Measurements from ENCODE around the gene SMIM28.
"Not testable (repeated sequence)": the region's sequence is repeated elsewhere in the genome, so short reads cannot be mapped to it uniquely, and the experiment has no call there.

SMIM28 gene

DNA sequence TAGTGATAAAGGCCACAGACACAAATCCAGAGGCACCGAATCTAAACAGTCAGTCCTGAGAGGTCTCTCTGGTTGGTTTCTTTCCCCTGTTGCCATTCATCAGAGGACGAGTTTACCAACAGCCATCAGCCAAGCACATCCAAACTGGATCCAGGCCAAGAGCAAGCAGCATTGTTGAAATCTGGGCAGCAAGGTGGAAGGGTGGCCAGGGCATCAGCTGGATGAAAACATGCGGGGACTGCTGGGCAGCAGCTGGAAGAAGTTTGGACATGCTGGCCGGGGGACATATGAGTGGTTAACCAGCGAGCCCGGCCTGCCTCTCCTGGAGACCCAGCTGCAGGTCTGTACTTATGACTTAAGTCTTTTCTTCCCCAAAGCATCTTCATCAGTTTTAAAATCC is at the start of gene SMIM28:
Gene SMIM28, plus strand, starts transcription at position 62 of the 400 bp plus-strand sequence. Its CDS starts 168 bp downstream, at position 230.
- DNase-seq: no peak

- DNase-seq: no peak
Observed at GRCh38 chr6:138328210-138328609, 49.5 kb upstream of the SMIM28 start.

DNA sequence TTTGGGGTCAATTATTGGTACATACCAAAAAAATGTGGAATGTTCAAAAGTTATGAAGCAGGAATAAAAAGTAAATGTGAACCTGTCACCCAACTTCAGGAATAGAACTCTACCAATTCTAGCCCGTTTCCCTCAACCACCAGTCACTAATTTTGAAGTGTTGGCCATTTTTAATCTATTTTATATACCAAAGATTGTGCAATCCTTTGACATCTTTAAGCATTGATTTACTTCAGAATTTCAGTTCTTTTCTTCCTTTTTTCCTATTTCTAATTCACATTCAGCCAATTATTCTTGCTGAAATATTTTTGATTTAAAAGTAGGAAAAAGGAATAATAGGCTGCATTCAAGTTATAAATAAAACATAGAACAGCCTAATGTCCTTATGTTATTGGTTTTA is 46.9 kb upstream of the SMIM28 start:
- no peak for DNase-seq

DNA sequence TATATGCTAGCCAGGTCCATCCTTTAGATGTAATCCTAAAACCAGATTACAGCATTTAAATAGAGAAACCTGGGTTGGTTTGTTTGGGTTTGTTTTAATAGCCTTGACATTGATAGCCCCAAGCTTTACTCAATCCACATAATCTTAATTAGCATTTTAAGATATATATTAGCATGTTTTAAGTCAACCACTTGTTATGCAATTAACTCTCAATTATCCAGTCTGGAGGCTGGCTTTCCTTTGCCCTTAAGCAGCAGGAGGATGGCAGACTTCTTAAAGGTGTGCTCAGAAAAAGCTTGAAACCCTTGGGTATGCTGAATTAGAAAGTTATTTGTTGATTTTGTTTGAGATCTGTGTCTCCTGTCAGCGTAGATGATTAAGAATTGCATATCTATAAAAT is 46.3 kb upstream of the SMIM28 start:
- DNase-seq: no peak

- DNase-seq: no peak
Observed at GRCh38 chr6:138331984-138332383, 45.7 kb upstream of the SMIM28 start.

DNA sequence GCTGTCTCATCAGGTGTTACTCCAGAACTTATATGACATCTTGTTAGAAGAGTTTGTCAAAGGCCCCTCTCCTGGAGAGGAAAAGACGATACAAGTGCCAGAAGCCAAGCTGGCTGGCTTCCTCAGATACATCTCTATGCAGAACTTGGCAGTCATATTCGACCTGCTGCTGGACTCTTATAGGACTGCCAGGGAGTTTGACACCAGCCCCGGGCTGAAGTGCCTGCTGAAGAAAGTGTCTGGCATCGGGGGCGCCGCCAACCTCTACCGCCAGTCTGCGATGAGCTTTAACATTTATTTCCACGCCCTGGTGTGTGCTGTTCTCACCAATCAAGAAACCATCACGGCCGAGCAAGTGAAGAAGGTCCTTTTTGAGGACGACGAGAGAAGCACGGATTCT is 43.7 kb upstream of the SMIM28 start:
- no peak for DNase-seq

DNA sequence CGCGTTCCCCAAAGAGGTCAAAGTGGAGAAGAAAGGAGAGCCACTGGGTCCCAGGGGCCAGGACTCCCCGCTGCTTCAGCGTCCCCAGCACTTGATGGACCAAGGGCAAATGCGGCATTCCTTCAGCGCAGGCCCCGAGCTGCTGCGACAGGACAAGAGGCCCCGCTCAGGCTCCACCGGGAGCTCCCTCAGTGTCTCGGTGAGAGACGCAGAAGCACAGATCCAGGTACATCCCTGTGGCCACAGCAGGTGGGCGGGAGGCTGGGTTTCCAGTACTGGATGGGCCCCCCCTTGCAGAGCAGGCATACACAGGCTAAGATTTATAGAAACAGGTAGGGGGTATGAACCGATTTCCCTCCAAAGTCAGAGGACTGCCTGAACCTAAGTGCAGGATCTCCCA is 42.7 kb upstream of the SMIM28 start:
- no peak for DNase-seq

DNA sequence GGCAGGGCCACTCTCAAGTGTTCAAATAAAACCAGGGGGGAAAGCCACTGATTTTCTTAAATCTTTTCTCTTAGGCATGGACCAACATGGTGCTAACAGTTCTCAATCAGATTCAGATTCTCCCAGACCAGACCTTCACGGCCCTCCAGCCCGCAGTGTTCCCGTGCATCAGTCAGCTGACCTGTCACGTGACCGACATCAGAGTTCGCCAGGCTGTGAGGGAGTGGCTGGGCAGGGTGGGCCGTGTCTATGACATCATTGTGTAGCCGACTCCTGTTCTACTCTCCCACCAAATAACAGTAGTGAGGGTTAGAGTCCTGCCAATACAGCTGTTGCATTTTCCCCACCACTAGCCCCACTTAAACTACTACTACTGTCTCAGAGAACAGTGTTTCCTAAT is 41.5 kb upstream of the SMIM28 start:
- DNase-seq: no peak

GRCh38 chr6:138337076-138337475 is 40.6 kb upstream of the SMIM28 start:
- no peak for DNase-seq

- no peak for DNase-seq
Observed at GRCh38 chr6:138339024-138339423, 38.7 kb upstream of the SMIM28 start.

DNA sequence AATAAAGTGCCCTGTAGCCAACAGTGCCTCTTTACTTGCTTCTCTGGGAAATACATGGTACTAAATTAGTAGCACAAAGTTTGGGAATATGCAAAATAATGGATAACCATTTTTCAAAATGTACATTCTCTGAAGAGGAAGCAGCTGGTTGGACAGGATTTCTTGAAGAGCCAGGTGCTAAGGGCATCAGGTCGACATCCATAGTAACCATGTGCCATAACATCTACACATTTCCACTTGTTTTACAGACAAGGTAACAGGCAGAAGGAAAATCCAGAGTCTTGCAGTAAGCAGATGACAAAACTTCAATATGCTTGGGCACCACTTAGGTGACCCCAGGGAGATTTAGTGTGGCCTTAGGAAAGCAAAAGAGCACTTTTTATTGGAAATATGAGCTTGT is 36.5 kb upstream of the SMIM28 start:
- no peak for DNase-seq

GRCh38 chr6:138343112-138343511 is 34.6 kb upstream of the SMIM28 start:
- no peak for DNase-seq

DNA sequence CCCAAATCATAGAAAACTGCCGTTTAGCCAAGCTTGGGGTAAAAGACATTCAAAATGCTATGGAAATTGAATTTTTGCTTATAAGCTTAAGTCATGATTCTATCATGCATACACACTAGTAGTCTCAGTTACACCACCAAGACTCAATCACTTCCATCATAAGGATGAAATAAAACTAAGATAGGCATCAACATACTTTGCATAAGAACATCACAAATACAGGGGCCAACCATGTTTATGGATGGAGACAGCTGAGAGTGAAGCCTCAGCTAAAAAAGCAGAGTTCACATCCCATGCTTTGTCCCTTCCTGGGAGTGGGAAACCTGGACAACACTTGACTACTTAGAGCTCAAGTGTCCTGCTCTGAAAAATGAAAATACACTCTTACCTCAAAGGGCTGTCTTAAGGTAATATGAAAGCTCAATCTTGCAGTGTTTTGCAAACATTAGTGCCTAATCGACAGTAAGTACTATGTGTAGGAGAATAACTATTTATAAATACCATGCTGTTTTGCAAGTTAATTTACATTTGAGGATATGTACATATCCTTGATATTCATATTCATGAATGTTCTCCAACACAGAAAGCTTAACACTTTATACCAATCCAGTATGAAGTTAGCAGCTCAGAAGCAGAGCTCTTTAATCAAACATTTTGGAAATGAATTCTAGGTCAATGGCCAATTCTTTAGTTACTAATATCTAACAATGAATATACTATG is 32.0 kb upstream of the SMIM28 start:
- no peak for DNase-seq

DNA sequence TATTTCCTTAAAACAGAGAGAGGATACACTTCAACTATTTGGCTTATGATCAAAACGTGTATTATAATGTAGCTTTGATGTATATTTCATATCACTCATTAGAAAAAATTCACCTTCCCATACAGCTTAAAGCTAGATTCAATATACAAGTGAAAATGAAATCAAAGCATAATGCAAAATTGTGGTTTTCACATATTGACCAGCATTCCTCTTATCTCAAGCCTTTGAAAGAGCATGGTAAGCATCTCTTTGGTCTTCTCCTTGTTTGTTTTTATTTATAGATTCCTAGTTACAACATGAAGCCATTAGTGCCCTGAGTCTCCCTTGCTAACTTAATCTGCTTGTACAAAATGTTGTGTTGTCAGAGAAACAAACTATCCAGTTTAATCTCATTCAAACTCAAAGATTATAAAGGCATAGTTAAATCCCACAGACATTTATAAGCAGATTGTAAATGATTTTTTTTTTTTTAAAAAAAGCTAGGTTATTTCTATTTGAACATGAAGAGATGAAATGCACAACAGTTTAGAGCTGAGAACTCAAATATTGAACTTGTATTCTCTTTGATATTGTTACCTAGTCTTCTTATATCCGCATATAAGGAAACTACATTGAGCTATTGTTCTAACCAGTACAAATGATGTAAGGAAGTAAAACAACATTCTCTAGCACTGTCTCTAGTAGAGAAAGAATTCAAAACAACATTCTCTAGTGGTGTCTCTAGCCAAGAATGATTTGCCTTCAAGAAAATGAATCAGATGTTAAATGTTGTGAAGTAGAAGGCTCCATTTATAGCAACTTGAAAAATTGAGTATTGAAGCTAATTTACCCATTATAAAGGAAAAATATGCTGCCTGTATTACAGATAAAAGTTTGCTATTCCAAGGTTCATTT is 31.2 kb upstream of the SMIM28 start:
- DNase-seq: no peak

- no peak for DNase-seq
Observed at GRCh38 chr6:138347864-138348263, 29.8 kb upstream of the SMIM28 start.

GRCh38 chr6:138349891-138350290 is 27.8 kb upstream of the SMIM28 start:
- no peak for DNase-seq

DNA sequence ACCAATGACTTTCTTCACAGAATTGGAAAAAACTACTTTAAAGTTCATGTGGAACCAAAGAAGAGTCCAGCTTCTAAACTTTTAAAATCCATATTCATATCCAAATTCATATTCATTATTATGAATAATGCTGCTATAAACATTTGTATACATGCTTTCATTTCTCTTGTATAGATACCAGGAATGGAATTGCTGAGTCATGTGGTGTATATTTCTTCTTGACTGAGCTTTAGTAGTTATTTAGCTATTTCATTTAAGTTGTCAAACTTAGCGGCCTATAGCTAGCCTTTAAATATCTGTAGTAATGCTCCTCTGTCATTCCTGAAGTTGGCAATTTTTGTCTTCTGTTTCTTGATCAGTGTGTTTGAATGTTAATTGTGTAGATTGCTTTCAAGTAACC is 19.8 kb upstream of the SMIM28 start:
- DNase-seq: no peak

GRCh38 chr6:138368684-138369083 is 9.0 kb upstream of the SMIM28 start:
- DNase-seq: not testable (repeated sequence)

- no peak for DNase-seq
Observed at GRCh38 chr6:138370631-138371451, 6.9 kb upstream of the SMIM28 start.

- no peak for DNase-seq
Observed at GRCh38 chr6:138371452-138371711, 6.3 kb upstream of the SMIM28 start.

DNA sequence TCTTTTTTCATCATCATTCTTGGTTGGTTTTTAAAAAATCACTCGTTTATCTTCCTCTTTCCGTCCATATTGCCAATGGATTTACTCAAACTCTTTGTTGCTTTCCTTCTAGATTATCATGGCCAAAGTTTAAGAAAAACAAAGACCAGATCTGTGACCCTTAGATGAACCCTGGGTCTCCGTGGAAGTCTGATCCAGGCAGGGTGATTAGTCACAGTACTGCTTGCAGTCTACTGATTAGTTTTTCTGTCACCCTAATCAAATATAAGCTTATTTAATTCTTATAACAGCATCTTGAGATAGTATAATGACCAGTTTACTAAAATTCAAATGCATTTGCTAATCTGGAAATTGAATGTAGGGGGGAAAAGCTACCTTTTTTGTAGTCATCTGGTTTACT is 6.0 kb upstream of the SMIM28 start:
- DNase-seq: no peak

- no peak for DNase-seq
Observed at GRCh38 chr6:138372711-138373463, 4.8 kb upstream of the SMIM28 start.

- DNase-seq: no peak
Observed at GRCh38 chr6:138374230-138374629, 3.5 kb upstream of the SMIM28 start.
